Suppressor macrophage (primary cell): ENCODE data around the gene BICDL1.
"Not testable (repeated sequence)": the region's sequence is repeated elsewhere in the genome, so short reads cannot be mapped to it uniquely, and the experiment has no call there.

Experiments used
- DNase-seq, 4 experiments: peaks; one replicate each; pipeline ENCODE4 v3.0.0-alpha.2; 2020 to 2022
- total RNA-seq, 17 experiments: gene quantifications; one replicate each; lab custom pipeline; 2026; ENCODE audit warnings: mixed read lengths in 6 of 17, inconsistent platforms in 3 of 17; lab: John Stamatoyannopoulos, UW

Gene BICDL1, protein sequence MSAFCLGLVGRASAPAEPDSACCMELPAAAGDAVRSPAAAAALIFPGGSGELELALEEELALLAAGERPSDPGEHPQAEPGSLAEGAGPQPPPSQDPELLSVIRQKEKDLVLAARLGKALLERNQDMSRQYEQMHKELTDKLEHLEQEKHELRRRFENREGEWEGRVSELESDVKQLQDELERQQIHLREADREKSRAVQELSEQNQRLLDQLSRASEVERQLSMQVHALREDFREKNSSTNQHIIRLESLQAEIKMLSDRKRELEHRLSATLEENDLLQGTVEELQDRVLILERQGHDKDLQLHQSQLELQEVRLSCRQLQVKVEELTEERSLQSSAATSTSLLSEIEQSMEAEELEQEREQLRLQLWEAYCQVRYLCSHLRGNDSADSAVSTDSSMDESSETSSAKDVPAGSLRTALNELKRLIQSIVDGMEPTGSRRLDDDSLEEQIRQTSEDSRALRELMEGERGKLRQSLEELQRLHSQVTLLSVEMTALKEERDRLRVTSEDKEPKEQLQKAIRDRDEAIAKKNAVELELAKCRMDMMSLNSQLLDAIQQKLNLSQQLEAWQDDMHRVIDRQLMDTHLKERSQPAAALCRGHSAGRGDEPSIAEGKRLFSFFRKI
- total RNA-seq: 0.21 to 5.2 (median 1.8) reads per million in 17 experiments

DNA sequence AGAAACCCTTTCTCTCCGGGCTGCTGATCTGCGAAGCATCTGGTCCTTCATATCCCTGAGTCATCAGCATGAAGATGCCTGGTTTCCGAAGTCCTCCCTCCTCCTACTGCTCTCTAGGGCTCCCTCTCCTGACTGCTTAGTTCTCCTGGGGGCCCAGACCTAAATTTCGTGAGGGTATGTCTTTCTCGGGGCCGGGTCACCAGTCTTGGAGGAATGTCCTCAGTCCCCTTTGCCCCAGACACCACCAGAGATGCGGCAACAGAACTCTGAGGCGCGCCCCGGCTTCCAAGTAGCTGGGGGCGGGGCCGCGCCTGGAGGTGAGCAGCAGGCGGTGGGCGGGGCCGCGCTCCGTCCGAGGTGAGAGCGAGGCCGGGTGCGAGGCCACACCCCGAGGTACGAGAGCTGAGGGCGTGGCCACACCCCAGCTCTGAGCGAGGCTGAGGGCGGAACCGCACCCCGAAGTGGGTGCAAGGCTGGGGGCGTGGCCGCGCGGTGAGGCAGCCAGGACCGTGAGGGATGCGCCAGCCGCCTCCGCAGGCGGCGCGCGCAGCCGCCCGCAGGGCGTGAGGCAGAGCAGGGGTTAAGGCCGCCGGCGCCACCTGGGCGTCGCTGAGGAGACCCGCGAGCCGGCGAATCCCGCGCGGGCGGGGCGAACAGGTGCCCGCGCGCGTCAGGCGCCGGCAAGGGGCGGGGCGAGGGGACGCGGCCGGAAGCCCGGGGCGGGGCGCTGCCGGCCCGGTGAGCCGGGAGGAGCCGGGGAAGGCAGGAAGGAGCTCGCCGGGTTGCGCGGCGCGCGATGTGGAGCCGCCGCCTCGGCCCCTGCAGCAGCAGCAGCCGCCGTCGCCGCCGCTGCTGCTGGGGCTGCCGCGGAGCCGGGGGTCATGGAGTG, at the start of gene BICDL1:
Gene BICDL1, plus strand, starts transcription at position 765 of the 889 bp plus-strand sequence. CDS start 633 bp downstream, outside the sequence.
- peak; percentile 57 to 85 (median 66) for DNase-seq

DNA sequence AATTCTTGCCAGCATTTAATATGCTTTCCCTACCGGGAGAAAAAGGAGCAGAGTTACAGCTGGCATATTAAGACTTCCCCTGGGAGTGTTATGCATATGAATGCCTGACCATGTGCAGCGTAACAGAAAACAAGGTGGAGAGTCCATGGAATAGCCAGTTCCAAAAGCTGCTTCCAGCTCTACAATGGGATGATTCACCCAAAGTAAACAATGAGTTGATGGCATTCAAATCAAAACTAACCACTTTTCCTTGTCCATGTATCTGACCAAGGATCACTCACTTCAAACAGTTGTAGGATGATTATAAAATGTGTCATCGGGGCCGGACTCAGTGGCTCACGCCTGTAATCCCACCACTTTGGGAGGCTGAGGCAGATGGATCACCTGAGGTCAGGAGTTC, 48.1 kb upstream of the BICDL1 start:
- no peak for DNase-seq

DNA sequence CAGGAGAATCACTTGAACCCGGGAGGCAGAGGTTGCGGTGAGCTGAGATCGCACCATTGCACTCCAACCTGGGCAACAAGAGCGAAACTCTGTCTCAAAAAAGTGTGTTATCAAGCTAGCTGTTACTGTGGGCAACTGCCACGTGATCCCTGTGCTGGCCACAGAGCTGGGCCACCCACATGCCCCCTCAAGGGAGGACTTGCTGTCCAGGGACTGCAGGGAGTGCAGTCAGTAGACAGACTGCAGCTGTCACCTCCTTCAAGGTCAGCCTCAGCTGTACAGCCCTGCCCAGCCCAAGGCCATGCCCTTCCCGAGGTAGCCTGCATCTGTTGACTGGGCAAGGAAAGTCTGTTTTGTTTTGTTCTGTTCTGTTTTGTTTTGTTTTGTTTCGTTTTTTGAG, 46.6 kb upstream of the BICDL1 start:
- no peak for DNase-seq

DNA sequence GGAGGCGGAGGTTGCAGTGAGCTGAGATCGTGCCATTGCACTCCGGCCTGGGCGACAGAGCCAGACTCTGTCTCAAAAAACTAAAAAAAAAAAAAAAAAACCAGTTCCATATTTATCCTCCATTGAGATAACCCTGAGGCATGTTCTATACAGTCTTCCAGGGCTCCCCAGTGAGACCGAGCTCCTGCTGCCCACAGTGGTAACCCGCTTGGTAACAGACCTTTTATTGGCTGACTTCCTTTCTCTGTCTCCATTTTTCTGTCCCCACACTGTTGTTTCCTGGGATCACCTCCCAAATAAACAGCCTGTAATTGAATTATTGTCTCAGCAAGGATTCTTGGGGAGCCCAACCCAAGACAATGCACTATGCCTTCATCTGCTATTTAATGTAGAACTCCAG, 42.8 kb upstream of the BICDL1 start:
- DNase-seq: no peak

DNA sequence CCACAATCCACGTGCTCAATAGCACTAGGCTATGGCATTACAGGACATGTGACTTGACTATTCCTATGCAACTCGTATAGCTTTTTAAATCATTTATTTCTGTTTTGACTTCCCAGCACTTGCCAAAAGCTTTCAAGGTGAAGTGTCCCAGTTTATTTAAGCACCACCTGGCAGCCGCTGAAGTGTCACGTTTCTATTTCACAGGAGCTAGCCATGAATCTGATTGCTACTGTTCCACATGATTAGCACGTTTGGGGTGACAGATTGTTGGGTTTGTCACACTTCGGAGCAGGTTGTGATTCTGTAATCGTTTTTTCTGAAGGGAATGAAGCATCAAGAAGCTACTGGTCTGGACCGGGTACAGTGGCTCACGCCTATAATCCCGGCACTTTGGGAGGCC, 39.9 kb upstream of the BICDL1 start:
- no peak for DNase-seq

DNA sequence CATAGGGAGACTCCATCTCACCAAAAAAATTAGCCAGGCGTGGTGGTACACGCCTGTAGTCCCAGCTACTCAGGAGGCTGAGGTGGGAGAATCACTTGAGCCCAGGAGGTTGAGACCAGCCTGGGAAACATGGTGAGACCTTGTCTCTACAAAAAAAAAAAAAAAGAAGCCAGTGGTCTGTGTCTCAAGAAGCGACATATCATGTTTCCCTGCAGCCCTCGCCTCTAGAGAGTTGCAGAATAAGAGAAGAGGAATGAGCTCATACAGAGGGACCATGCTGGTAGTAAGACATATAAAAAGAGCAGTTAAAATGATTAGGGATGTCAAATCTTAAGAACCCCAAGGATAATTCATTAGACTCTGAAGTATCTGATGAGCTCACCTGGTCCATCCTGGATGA, 39.4 kb upstream of the BICDL1 start:
- DNase-seq: no peak

DNA sequence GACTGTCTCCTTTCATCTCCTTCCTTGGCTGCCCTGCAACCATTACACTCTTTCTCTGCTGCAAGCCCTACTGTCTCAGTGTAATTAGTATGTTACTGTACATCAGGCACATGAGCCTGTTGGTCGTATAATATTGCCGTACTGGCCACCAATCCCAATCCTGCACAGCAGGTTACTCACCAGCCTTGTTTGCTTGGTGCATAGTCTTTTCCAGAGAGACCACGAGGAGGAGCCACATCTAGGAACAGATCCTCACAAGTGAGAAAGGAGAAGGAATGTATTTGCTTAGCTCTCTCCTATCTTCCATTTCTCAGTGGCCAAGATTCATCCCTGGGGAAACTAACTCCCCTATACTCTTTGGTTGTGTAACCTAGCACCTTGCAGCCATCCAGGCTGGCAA, 33.0 kb upstream of the BICDL1 start:
- no peak for DNase-seq

DNA sequence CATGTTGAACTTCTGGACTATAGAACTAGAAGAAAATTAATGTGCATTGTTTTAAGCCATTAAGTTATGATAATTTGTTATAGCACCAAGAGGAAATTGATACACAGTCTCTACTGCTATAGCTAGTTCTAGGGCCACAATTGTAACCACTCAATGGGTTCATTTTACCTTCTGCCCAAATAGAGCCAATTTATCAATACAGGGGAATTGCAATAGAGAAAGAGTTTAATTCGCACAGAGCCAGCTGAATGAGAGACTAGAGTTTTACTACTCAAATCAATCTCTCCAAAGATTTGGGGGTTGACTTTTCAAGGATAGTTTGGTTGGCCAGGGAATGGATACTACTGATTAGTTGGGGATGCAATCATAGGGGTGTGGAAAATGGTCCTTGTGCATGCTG, 31.9 kb upstream of the BICDL1 start:
- no peak for DNase-seq

DNA sequence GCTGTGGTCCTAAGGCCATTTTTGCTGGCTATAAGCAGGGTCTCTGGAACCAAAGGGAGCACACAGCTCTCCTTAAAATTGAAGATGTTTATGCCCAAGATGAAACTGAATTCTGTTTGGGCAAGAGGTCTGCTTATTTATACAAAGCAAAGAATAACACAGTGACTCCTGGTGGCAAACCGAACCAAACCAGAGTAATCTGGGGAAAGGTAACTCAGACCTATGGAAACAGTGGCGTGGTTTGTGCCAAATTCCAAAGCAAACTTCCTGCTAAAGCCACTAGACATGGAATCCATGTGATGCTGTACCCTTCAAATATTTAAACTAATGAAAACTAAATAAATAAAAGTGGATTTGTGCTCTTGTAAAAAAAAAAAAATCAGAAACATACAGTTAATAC, 29.6 kb upstream of the BICDL1 start:
- DNase-seq: no peak

DNA sequence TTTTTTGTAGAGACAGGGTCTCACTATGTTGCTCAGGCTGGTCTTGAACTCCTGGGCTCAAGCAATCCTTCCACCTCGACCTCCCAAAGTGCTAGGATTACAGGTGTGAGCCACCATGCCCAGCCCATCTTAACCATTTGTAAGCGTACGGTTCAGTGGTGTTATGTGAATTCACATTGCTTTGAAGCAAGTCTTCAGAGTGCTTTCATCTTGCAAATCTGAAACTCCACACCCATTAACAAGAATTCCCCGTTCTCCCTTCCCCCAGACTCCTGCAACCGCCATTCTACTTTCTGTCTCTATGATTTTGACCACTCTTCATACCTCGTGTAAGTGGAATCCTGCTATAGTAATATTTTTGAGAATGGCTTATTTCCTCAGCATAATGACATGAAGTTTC, 24.9 kb upstream of the BICDL1 start:
- DNase-seq: no peak

DNA sequence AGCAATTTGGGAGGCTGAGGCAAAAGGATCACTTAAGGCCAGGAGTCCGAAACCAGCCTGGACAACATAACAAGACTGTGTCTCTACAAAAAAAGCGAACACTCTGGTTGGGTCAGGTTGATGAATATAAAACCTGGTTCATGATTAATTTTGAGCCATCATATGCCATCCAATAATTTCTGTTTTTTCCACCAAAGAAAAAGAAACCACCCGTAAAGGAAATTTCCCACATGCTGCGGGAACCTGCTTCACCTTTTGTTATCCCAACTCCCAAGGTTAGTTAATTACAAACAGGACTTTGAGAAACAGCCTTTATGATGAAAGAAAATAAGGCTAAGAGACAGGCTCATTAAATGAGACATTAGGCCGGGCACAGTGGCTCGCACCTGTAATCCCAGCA, 24.1 kb upstream of the BICDL1 start:
- DNase-seq: no peak

DNA sequence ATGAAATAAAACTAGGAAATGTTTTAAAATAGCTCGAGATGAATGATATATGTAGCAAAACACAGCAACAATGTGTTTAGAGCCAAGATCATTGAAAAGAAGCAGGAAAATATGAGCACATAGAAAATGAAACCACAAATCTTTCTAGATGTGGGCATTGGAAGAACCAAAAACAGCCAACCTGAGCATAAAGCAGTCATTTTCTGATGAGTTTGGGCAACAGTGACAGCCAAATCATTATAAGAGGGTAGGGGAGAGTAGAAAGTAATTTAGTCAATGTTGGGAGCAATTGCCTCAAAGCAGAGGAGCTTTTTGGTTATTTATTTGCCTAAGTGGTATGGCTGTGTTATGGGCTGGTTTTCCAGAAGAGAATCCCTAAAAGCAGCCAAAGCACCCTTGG, 8.8 kb upstream of the BICDL1 start:
- no peak for DNase-seq

DNA sequence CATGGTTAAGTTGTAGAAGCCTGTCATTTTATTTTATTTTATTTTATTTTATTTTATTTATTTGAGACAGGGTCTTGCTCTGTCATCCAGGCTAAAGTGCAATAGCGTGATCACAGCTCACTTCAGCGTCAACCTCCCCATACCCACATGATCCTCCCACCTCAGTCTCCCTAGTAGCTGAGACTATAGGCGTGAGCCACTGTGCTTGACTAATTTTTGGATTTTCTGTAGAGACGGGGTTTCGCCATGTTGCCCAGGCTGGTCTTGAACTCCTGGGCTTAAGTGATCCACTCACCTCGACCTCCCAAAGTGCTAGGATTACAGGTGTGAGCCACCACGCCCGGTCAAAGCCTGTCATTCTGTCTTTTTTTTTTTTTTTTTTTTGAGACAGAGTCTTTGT, 8.3 kb upstream of the BICDL1 start:
- DNase-seq: not testable (repeated sequence)

DNA sequence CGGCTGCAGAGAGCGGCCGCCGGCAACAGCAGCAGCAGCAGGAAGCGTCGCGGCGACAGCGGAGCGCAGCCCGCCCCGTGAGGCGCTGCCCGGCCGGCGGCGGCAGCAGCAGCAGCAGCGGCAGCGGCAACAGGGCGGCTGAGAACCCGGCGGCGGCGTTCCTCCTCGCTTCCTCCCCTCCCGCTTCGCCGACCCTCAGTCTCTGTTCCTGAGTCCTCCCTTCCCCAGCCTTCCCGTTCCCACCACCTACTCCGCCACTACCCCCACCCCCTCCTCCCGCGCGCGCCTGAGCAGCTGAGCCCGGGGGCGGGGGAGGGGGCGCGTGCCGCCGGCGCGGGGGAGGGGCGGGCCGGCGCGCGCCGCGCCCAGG, 310 bp downstream of the BICDL1 start:
- DNase-seq: peak in 2 of 4 experiments; percentile 34 to 58

DNA sequence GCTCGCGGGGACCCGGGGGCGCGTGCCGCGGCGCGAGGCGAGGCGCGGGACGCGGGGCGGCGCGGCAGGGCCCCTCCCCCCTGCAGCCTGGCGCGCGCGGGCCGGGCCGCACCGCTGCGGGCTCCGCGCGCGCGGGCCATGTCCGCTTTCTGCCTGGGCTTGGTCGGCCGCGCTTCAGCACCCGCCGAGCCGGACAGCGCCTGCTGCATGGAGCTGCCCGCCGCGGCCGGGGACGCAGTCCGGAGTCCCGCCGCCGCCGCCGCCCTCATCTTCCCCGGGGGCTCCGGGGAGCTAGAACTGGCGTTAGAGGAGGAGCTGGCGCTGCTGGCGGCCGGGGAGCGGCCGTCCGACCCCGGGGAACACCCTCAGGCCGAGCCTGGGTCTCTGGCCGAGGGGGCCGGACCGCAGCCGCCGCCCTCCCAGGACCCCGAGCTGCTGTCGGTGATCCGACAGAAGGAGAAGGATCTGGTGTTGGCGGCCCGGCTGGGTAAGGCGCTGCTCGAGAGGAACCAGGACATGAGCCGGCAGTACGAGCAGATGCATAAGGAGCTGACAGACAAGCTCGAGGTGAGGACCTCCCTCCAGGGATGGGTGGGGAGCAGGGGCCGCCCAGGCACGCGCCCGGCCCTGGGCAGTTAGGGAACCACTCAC, 820 bp downstream of the BICDL1 start:
- DNase-seq: peak; percentile 81 to 94 (median 87)

DNA sequence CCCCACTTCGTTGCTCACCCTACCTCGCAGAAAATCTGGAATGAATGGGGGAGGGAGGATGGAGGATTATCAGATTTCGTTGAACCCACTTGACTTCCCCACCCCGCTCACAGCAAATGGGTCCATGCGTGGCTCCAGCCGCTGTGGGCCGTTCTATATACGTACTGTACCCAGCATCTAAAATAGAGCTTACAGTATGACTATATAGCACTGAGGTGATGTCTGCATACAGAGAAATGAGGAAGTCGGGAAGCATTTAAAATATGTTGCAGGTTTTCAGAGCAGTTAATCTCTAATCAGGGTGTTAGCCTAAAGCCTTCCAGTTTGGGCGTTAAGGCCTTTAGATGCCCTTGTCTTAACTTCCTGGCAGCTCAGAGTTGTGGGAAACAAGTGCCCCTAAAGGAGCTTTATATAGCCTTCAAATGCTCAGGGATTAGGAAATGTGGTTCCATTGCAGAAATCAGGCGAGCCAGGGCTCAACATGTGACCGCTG, 1.4 kb downstream of the BICDL1 start:
- peak in 2 of 4 experiments; percentile 4 to 13 for DNase-seq

DNA sequence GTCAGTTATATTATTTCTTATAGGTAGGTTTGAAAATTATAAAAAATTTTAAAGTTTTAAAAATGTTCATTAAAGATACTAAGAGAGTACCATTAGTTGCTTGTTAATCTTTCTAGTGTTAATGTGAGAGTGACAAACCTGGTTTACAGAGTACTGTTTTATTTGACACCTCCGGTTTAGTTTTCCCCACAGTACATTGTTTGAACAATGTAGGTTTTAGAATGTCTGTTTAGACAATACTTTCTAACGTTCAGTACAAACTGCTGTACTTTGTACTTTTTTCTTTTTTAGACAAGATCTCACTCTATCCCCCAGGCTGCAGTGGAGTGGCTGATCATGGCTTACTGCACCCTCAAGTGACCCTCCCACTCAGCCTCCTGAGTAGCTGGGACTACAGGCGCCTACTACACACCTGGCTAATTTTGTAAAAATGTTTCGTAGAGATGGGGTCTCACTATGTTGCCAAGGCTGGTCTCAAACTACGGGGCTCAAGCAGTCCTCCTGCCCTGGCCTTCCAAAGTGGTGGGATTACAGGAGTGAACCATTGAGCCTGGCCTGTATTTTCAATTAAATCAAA, 3.2 kb downstream of the BICDL1 start:
- no peak for DNase-seq

DNA sequence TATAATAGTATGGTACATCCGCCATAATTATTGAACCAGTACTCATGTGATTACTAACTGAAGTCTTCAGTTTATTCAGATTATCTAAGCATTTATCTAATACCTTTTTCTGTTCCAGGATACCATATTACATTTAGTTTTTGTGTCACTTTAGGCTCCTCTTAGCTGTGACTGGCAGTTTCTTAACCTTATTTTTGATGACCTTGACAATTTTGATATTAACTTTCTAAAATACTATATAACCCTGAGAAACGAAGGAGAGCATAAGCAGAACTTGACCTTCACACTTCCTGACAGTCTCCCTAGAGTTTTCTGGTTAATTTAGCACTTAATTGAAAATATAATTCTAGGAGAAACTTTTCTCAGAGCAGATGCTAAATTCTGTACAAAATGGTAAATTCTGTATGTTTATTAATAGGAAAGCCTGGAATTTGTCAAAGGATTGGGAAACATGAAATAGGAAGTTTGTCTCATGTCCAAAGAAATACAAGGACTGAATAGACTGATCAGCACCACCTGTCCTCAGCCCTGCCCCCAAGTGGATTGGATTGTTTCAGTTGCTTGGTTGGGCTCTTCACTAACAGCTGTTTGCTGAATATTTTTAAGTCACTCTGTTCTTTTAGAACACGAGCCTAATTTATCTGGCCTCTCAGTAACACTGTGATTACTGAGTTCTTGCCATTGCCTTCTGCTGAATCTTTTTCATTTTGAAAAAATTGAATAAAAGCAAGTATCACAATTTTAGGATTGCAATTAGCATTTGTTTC, 6.0 kb downstream of the BICDL1 start:
- no peak for DNase-seq

DNA sequence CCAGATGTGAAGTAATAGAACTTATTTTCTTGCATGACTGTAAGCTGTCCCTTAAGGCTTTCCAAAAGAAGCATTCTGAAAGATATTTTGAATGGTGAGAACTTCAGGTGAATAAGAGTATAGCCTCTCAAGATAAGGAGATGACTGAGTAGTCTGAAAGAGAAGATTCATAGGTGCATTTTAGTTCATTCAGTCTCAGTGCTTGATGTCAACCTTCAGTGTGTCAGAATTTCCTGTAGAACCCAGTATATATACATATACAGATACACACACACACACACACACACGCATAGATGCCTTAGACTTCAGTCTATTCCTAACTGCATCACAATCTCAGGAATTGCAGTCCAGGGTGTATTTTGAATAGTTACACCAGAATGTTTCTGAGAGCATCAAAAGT, 7.4 kb downstream of the BICDL1 start:
- no peak for DNase-seq

DNA sequence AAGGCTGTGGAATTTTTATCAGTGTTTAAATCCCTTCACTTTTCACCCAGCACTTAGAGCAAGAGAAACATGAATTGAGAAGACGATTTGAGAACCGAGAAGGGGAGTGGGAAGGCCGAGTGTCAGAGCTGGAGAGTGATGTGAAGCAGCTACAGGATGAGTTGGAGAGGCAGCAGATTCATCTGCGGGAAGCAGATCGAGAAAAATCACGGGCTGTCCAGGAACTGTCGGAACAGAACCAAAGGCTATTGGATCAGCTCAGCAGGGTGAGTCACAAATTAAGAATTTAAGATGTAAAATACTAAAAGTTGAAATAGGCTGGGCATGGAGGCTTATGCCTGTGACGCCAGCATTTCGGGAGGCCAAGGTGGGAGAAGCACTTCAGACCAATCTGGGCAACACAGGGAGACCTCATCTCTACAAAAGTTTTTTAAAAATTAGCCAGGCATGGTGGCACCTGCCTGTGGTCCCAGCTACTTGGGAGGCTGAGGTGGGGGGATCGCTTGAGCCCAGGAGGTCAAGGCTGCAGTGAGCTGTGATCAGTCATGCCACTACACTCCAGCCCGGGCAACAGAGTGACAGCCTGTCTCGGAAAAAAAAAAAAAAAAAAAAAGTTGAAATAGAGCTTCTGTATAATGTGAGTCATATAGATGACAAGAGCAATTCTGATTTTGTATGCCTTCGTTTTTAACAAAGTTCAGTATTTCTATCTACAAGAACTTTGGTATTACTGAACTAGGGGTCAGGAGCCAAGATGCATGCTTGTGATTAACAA, 9.6 kb downstream of the BICDL1 start:
- DNase-seq: no peak

DNA sequence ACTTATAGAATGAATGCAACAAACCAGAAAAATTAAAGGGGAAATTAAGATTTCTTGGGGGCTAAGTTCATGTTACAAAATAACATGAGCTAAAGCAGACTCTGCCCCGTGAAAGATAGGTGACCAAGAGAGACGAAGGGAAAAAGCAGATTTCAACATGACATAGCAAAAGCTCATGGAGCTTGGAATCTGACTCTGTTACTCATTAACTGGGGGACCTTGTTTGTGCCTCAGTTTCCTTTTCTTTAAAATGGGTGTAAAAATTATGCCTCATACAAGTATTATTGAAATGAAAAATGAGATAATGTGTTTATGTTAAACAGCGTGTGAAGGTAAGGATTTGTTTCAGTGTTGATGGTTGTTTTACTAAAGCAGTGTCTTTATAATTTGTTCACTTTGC, 11.5 kb downstream of the BICDL1 start:
- DNase-seq: no peak
